ENCODE measurements around the gene DNAH12.

Gene DNAH12

DNA sequence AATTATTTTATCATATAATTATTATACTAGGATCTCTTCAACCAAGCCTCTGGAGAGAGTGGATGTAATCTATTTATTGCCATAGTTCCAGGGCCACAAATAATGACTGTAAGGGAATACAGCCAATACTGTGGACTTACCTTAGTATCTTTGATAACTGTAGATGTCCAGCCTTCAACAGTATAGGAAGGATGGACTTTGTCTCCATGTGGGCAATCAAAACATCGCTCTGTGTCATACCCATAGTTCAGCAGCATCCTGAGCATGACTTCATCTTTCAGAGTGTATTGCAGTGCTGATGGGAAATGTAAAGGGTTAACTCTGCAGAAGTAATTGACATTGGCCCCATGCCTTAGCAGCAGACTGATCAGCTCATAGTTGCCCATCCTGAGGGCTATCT, 265.9 kb downstream of the DNAH12 start:
- peaks cover 3% of the 10 kb centered on the region for H3K36me3 ChIP-seq (ENCODE audit: control insufficient read depth, insufficient read depth, low read length)
- no peaks in the 10 kb centered on the region for H3K9me3 ChIP-seq (ENCODE audit: control insufficient read depth, insufficient read depth, low read depth, low read length)
- H3K27me3 ChIP-seq (ENCODE audit: control insufficient read depth, insufficient read depth, low read length), result no peaks in the 10 kb centered on the region
- H3K4me1 ChIP-seq (ENCODE audit: control insufficient read depth, insufficient read depth, low read length), result no peaks in the 10 kb centered on the region
- no peak overlapping the region for H3K9ac ChIP-seq (ENCODE audit: low read length)
- H3K27ac ChIP-seq (ENCODE audit: low read depth, low read length), result no peak overlapping the region
- no peak overlapping the region for H3K4me3 ChIP-seq (ENCODE audit: low read depth, low read length)

DNA sequence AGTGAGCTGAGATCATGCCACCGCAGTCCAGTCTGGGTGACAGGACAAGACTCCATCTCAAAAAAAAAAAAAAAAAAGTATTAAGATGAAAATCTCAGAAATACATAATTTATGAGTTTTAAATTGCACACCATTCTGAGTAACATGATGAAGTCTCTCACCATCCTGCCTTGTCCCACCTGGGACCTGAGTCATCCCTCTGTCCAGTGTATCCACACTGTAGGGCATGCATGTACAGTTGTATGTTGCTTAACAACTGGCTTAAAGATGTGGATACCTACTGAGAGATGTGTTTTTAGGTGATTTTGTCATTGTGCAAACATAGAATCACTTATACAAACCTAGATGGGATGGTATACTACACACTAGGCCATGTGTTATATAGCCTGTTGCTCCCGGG, 268.8 kb downstream of the DNAH12 start:
- H3K9ac ChIP-seq (ENCODE audit: low read length), result no peak overlapping the region
- H3K9me3 ChIP-seq (ENCODE audit: control insufficient read depth, insufficient read depth, low read depth, low read length), result no peaks in the 10 kb centered on the region
- no peaks in the 10 kb centered on the region for H3K4me1 ChIP-seq (ENCODE audit: control insufficient read depth, insufficient read depth, low read length)
- no peak overlapping the region for H3K4me3 ChIP-seq (ENCODE audit: low read depth, low read length)
- no peaks in the 10 kb centered on the region for H3K27me3 ChIP-seq (ENCODE audit: control insufficient read depth, insufficient read depth, low read length)
- no peak overlapping the region for H3K27ac ChIP-seq (ENCODE audit: low read depth, low read length)
- H3K36me3 ChIP-seq (ENCODE audit: control insufficient read depth, insufficient read depth, low read length), result peaks cover 12% of the 10 kb centered on the region

DNA sequence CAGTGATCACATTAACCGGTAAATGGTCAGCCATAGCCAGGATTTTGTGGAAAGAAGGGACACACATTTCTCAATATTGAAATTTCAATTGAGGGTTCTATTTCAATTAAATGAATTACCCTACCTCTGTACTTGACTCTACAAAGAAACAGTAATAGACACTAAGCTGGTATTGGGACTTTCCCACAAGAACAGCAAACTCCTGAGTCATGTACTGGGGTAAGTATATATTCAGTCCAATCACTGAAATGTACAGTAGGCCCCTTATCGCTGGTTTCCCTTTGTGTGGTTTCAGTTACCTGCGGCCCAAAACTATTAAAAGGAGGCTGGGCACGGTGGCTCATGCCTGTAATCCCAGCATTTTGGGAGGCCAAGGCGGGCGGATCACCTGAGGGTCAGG, 269.3 kb downstream of the DNAH12 start:
- Histone ChIP-seq H3K27me3 (ENCODE audit: control insufficient read depth, insufficient read depth, low read length) (no peaks in the 10 kb centered on the region), H3K27ac (ENCODE audit: low read depth, low read length) (no peak overlapping the region), H3K36me3 (ENCODE audit: control insufficient read depth, insufficient read depth, low read length) (peaks cover 17% of the 10 kb centered on the region), H3K9me3 (ENCODE audit: control insufficient read depth, insufficient read depth, low read depth, low read length) (no peaks in the 10 kb centered on the region), H3K4me1 (ENCODE audit: control insufficient read depth, insufficient read depth, low read length) (no peaks in the 10 kb centered on the region), H3K4me3 (ENCODE audit: low read depth, low read length) (no peak overlapping the region), H3K9ac (ENCODE audit: low read length) (no peak overlapping the region)

DNA sequence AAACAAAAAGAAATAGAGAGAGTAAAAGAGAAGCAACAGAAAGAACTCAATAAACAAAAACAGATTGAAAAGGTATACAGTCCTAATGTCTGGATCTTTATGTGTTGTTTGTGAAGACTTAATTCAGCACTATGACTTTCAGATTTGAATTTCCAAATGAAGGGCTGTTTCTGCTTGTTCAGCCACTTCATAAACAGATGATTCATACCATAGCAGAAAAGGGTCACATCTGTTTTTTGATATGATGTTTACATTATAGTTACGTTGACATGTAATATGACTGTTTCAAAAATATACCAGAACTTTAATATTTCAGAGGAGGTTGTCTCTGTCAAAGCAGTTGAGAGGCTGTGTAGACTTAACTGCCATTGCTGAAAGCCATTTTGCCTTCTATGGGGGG, 275.7 kb downstream of the DNAH12 start:
- Histone ChIP-seq H3K4me3 (ENCODE audit: low read depth, low read length) (no peak overlapping the region), H3K27ac (ENCODE audit: low read depth, low read length) (no peak overlapping the region), H3K4me1 (ENCODE audit: control insufficient read depth, insufficient read depth, low read length) (no peaks in the 10 kb centered on the region), H3K9ac (ENCODE audit: low read length) (no peak overlapping the region), H3K36me3 (ENCODE audit: control insufficient read depth, insufficient read depth, low read length) (peaks cover 44% of the 10 kb centered on the region), H3K27me3 (ENCODE audit: control insufficient read depth, insufficient read depth, low read length) (no peaks in the 10 kb centered on the region), H3K9me3 (ENCODE audit: control insufficient read depth, insufficient read depth, low read depth, low read length) (no peaks in the 10 kb centered on the region)

DNA sequence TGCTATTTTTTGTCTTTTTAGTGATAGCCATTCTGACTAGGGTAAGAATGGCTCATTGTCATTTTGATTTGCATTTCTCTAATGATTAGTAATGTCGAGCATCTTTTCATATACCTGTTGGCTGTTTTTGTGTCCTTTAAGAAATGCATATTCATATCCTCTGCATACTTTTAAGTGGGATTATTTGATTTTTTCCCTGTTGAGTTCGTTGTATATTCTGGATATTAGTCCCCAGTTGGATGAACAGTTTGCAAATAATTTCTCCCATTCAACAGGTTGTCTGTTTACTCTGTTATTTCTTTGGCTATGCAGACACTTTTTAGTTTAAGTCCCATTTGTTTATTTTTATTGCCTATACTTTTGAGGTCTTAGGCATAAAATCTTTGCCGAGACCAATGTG, 282.2 kb downstream of the DNAH12 start:
- Histone ChIP-seq H3K27ac (ENCODE audit: low read depth, low read length) (no peak overlapping the region), H3K4me3 (ENCODE audit: low read depth, low read length) (no peak overlapping the region), H3K9ac (ENCODE audit: low read length) (no peak overlapping the region), H3K4me1 (ENCODE audit: control insufficient read depth, insufficient read depth, low read length) (no peaks in the 10 kb centered on the region), H3K9me3 (ENCODE audit: control insufficient read depth, insufficient read depth, low read depth, low read length) (no peaks in the 10 kb centered on the region), H3K36me3 (ENCODE audit: control insufficient read depth, insufficient read depth, low read length) (peaks cover 62% of the 10 kb centered on the region), H3K27me3 (ENCODE audit: control insufficient read depth, insufficient read depth, low read length) (no peaks in the 10 kb centered on the region)

DNA sequence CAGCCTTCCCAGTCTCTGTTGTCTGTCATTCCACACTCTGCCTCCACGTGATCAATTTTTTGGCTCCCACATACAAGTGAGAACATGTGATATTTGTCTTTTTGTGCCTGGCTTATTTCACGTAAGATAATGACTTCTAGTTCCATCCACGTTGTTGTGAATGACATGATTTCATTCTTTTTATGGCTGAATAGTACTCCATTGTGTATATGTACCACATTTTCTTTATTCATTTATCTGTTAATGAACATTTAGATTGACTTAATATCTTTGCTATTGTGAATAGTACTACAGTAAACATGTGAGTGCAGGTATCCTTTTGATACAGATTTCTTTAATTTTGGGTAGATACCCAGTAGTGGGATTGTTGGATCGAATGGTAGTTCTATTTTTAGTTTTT, 283.0 kb downstream of the DNAH12 start:
- Histone ChIP-seq H3K36me3 (ENCODE audit: control insufficient read depth, insufficient read depth, low read length) (peaks cover 64% of the 10 kb centered on the region), H3K9me3 (ENCODE audit: control insufficient read depth, insufficient read depth, low read depth, low read length) (no peaks in the 10 kb centered on the region)

DNA sequence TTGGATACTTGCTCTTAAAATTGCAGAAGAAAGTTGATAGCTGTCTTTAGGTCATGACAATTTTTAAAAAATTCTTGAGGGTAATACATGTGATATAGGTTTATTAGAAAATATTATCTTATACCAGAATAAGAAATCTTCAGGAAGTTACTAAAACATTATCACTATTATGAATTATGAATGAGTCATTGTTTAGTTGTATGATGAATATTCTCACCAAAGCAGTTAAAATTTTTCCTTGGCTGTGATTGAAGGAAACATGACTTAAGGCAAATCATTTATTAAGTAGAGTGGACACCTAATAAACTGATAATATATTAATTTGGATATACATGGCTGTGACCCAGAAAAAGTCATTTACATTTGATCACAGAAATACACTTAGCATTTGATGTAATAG, 286.5 kb downstream of the DNAH12 start:
- no peaks in the 10 kb centered on the region for H3K9me3 ChIP-seq (ENCODE audit: control insufficient read depth, insufficient read depth, low read depth, low read length)
- no peak overlapping the region for H3K4me3 ChIP-seq (ENCODE audit: low read depth, low read length)
- peaks cover 54% of the 10 kb centered on the region for H3K36me3 ChIP-seq (ENCODE audit: control insufficient read depth, insufficient read depth, low read length)
- H3K9ac ChIP-seq (ENCODE audit: low read length), result no peak overlapping the region
- H3K27me3 ChIP-seq (ENCODE audit: control insufficient read depth, insufficient read depth, low read length), result no peaks in the 10 kb centered on the region
- H3K4me1 ChIP-seq (ENCODE audit: control insufficient read depth, insufficient read depth, low read length), result no peaks in the 10 kb centered on the region
- H3K27ac ChIP-seq (ENCODE audit: low read depth, low read length), result no peak overlapping the region

More for the DNA sequence above, 283.0 kb downstream of the DNAH12 start:
- Histone ChIP-seq H3K27me3 (ENCODE audit: control insufficient read depth, insufficient read depth, low read length) (no peaks in the 10 kb centered on the region), H3K4me1 (ENCODE audit: control insufficient read depth, insufficient read depth, low read length) (no peaks in the 10 kb centered on the region), H3K9ac (ENCODE audit: low read length) (no peak overlapping the region), H3K4me3 (ENCODE audit: low read depth, low read length) (no peak overlapping the region), H3K27ac (ENCODE audit: low read depth, low read length) (no peak overlapping the region)

DNA sequence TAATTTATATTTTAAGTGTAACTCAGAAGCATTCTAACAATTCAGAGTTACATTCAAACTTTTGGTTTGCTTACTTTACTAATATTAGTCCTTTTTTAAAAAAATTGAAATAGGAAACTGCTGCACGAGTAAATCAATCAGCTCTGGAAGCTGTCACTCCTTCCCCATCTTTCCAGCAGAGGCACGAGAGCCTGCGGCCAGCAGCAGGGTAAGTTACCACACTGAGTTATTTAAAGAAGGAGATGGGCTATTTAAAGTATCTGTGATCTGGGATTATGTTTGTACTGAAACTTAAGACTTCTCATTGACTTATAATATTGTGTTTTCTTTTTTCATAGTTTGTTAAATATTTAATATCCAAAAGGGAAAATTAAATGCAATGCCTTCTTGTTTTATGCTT, 287.3 kb downstream of the DNAH12 start:
- Histone ChIP-seq H3K27me3 (ENCODE audit: control insufficient read depth, insufficient read depth, low read length) (no peaks in the 10 kb centered on the region), H3K4me3 (ENCODE audit: low read depth, low read length) (no peak overlapping the region), H3K9me3 (ENCODE audit: control insufficient read depth, insufficient read depth, low read depth, low read length) (no peaks in the 10 kb centered on the region), H3K27ac (ENCODE audit: low read depth, low read length) (no peak overlapping the region), H3K36me3 (ENCODE audit: control insufficient read depth, insufficient read depth, low read length) (peaks cover 52% of the 10 kb centered on the region), H3K9ac (ENCODE audit: low read length) (no peak overlapping the region), H3K4me1 (ENCODE audit: control insufficient read depth, insufficient read depth, low read length) (no peaks in the 10 kb centered on the region)

DNA sequence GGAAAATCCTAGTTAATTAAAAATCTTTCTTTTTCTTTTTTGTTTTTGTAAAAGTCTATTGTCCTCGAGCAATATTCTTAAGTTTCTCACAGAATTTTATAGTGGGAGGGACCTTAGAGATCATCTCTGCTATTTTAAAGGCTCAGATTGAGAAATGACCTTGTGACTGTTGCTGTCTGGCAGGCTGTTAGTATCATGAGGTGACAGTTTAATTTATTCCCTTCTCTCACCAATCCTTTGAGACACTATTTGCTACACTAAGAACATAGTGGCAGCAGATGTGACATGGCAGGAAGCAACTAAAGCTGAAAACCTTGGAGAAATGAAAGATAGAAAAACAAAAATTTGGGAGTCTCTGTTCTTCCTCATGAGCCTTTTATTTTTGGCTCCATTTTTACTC, 291.7 kb downstream of the DNAH12 start:
- no peaks in the 10 kb centered on the region for H3K9me3 ChIP-seq (ENCODE audit: control insufficient read depth, insufficient read depth, low read depth, low read length)
- H3K36me3 ChIP-seq (ENCODE audit: control insufficient read depth, insufficient read depth, low read length), result peaks cover 30% of the 10 kb centered on the region
- no peak overlapping the region for H3K4me3 ChIP-seq (ENCODE audit: low read depth, low read length)
- H3K9ac ChIP-seq (ENCODE audit: low read length), result no peak overlapping the region
- H3K27me3 ChIP-seq (ENCODE audit: control insufficient read depth, insufficient read depth, low read length), result no peaks in the 10 kb centered on the region
- no peaks in the 10 kb centered on the region for H3K4me1 ChIP-seq (ENCODE audit: control insufficient read depth, insufficient read depth, low read length)
- no peak overlapping the region for H3K27ac ChIP-seq (ENCODE audit: low read depth, low read length)

DNA sequence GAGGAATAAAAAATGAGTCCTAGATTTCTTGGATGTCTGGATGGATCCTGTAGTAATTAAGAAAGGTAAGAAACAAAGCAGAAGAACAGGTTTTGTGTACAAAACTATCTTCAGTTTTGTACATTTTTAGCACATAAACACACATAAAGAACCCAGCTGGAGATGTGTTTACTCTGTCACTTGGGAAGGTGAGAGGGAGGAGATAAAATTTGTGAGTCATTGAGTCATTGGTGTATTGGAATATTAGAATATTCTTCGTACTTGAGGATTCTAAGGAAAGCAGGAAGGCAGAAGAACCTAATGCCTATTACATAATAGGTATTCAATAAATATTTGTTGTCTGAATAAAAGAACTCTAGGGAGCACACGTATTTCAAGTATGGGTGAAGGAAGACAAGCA, 299.2 kb downstream of the DNAH12 start:
- no peak overlapping the region for H3K9ac ChIP-seq (ENCODE audit: low read length)
- no peaks in the 10 kb centered on the region for H3K27me3 ChIP-seq (ENCODE audit: control insufficient read depth, insufficient read depth, low read length)
- H3K9me3 ChIP-seq (ENCODE audit: control insufficient read depth, insufficient read depth, low read depth, low read length), result no peaks in the 10 kb centered on the region
- no peak overlapping the region for H3K27ac ChIP-seq (ENCODE audit: low read depth, low read length)
- no peak overlapping the region for H3K4me3 ChIP-seq (ENCODE audit: low read depth, low read length)
- H3K36me3 ChIP-seq (ENCODE audit: control insufficient read depth, insufficient read depth, low read length), result peaks cover 80% of the 10 kb centered on the region
- H3K4me1 ChIP-seq (ENCODE audit: control insufficient read depth, insufficient read depth, low read length), result no peaks in the 10 kb centered on the region

Data from HUES6 (cell line).